HCT116 (cell line): ENCODE results near the gene COL19A1.

ENCODE experiments used
- EGR1 ChIP-seq: IDR thresholded peaks from 2 replicates; pipeline ENCODE4 v1.6.1; 2012; ENCODE audit warnings: low read depth
- EZH2 ChIP-seq: fragments of 200-600 bp; sonication (generic); IDR thresholded peaks from 2 replicates; pipeline ENCODE4 v1.6.1; 2017; ENCODE audit warnings: antibody characterized with exemption, mixed run types
- POLR2A ChIP-seq: IDR thresholded peaks from 2 replicates; pipeline ENCODE4 v1.7.0; 2011; ENCODE audit warnings: borderline replicate concordance; ENCODE audit not compliant: insufficient read depth, insufficient read length; ENCODE audit errors: extremely low read depth
- SP1 ChIP-seq: IDR thresholded peaks from 2 replicates; pipeline ENCODE4 v1.6.1; 2012; ENCODE audit warnings: low read depth

DNA sequence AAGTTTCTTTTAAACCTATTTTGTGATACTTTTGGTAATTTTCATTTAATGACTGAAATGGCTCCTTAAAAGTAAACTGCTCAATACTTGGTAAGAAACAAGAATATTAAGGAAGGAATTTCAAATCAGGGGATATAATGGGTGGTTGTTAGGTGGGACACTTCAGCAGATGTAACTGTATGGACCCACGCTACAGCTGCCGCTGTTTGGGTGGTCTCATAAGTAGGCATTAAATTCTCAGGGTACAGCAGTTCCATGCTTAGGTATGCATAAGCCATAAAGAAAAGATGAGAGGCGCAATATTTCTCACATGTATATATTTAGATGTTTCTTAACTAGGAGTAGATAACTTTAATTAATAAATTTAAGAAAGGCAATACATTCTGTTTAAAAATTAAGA lies 35.0 kb downstream of the COL19A1 start:
- TF ChIP-seq POLR2A (no peak), SP1 (no peak), EZH2 (no peak), EGR1 (no peak)
